Activated CD4-positive, CD25-positive, alpha-beta regulatory T cell treated with anti-CD3 and anti-CD28 coated beads, Interleukin-2, amount 50 U/mL, for 24 hours (primary cell): ENCODE results near the gene CCNY.

ENCODE experiments used
- ATAC-seq, 2 donors: fragments of 150-1000 bp; cut with Tn5 transposase; one replicate each; pipeline ENCODE4 v1.10.0; 2021; ENCODE audit warnings: mild to moderate bottlenecking in 1 of 2, moderate library complexity in 1 of 2

Gene CCNY

GRCh38 chr10:35356725-35357092, 20.4 kb downstream of the CCNY start:
- ATAC-seq: no peak

GRCh38 chr10:35359056-35359455, 22.7 kb downstream of the CCNY start:
- no peak for ATAC-seq

DNA sequence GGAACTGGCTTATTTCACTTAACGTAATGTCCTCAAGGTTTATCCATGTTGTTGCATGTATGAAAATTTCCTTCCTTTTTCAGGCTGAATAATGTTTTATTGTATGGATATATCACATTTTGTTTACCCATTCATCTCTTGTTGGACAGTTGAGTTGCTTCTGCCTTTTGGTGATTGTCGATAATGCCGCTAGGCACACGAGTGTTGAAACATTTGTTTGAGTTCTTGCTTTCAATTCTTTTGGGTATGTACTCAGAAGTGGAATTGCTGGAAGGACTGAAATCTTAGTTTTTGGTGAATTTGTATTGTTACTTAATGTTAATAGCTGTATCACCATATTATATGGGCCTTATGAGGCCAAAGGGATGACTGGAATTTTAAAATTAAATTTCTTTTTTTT, 23.6 kb downstream of the CCNY start:
- ATAC-seq: no peak

DNA sequence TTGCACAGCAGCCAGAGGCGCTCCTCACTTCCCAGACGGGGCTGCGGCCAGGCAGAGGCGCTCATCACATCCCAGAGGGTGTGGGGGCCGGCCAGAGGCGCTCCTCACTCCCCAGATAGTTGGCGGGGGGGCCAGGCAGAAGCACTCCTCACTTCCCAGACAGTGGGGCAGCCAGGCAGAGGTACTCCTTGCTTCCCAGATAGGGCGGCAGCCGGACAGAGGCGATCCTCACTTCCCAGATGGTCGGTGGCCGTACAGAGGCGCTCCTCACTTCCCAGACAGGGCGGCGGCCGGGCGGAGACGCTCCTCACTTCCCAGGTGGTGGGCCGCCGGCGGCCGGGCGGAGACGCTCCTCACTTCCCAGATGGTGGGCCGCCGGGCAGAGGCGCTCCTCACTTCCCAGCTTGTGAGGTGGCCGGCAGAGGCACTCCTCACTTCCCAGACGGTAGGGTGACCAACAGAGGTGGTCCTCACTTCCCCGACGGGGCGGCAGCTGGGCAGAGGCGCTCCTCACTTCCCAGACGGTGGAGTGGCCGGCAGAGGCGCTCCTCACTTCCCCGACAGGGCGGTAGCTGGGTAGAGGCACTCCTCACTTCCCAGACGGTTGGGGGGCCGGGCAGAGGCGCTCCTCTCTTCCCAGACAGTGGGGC, 26.5 kb downstream of the CCNY start:
- ATAC-seq: no peak

DNA sequence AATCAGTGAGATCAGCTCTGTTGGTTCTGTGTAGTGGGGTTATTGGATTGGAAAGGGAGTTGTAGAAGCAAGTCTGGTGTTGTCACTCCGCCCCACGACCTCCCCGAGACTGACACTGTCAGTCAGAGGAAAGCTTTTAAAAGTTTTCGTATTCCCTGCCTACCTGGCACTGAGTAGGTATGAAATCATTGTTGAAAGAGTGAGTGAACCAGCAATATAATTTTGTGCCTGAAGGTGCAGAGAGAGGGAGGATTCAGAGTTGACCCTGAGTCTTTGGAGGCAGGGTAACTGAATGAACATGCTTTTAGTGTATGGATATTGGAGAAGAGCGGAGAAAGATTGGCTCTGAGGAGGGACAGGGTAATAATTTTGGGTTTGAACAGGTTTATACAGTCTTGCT, 27.3 kb downstream of the CCNY start:
- ATAC-seq: no peak

- no peak for ATAC-seq
Measured at GRCh38 chr10:35364808-35365207, 28.5 kb downstream of the CCNY start.

- ATAC-seq: no peak
Measured at GRCh38 chr10:35365994-35366393, 29.7 kb downstream of the CCNY start.

- ATAC-seq: no peak
Measured at GRCh38 chr10:35367107-35367859, 31.0 kb downstream of the CCNY start.

DNA sequence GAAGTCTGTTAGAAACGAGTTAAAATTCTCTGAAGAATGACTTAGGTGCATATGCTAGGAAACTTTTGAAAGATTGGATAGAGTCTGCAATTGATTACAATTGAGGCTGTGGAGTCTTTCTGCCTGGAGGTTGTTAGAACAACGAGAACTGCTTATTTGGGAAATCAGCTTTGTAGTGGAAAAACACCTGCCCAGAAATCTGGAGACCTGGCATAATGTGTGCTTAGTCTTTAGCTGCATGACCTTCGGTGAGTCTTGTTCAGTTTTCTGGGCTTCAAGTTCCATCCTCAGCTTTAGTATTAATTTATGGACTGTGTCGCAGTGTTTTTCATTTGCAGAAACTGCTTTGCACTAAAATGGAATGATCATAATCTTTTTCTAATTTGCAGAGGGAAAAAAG, 31.7 kb downstream of the CCNY start:
- ATAC-seq: no peak

DNA sequence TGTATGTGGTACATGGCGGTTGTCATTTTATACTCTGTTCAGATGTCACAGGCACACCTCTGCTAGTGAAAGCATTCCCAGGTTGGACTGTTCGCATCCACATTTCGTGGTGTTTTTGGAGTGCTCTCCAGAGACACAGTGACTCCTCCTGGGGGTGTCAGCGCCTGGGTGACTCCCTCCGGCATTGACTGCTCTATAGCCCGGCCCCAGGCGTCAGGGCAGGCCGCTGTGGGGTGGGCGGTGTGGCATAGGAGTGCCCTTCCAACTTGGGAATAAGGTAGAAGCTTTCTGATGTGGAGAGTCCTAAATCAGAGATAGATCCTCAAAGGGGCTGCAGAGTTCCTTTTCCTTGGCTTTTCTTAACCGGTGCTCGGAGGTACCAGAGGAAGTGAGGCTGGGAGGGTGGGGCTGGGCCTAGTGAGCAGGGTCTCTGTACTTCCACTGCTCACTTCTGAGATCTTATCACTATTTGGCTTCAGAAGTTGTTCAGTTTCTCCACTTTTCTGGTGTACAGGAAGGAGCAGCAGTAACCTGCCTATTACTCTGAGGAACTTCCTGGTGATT, 32.3 kb downstream of the CCNY start:
- ATAC-seq: no peak

DNA sequence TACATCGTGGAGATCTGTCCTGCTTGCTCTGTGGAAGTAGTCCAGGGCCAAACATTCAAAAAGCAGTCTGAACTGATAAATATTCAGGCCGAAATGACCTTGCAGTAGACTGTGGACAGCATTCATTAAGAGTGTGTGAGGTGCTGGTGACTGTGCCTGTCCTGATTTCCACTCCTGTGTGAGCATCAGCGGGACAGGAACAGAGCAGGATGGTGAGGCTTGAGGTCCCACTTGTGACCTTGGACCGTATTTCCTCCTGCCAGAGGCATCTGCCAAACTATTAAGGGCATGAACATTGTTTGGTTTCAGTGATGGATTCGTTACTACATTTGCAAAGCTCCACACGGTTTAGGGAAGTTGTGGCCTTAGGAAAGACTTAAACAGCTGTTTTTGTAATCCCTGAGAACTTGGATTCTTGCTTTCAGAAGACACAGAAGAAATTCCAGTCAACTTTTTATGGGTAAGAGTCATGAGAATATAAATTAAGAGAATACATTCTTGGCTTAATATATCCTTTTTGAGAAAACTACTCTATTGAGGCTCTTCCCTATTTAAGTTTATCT, 32.8 kb downstream of the CCNY start:
- ATAC-seq: no peak

- no peak for ATAC-seq
Measured at GRCh38 chr10:35371731-35372130, 35.4 kb downstream of the CCNY start.

GRCh38 chr10:35372329-35372728, 36.0 kb downstream of the CCNY start:
- ATAC-seq: no peak

DNA sequence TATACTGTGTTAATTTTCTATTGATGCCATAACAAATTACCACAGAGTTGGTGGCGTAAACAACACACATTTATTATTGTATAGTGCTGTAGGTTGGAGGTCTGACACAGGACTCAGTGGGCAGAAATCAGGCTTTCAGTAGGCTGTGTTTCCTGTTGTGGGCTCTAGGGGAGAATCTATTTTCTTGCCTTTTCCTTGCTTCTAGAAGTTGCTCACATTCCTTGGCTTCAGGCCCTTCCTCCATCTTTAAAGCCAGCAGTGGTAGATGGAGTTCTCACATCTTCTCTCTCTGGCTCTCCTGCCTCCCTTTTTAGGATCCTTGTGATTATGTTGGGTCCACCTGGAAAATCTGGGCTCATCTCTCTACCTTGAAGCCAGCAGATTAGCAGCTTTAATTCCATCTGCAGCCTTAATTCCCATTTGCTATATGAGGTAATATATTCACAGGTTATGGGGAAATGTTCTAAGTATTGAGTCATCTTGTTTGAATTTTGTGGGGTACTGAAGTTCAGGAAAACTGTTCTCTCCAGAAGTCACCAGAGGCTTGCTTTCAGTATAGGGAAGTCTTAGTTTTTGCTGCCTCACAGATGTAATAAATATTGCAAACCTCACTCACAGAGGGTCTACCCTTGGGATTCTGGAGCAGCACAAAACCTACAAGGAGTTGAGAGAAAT, 38.9 kb downstream of the CCNY start:
- ATAC-seq: no peak

GRCh38 chr10:35377050-35377728, 40.9 kb downstream of the CCNY start:
- peak; percentile 74 to 84 for ATAC-seq

- ATAC-seq: peak in 1 of 2 donors; percentile 25
Measured at GRCh38 chr10:35378541-35379210, 42.4 kb downstream of the CCNY start.

GRCh38 chr10:35379226-35380137, 43.2 kb downstream of the CCNY start:
- ATAC-seq: peak in 1 of 2 donors; percentile 11

GRCh38 chr10:35382096-35382495, 45.8 kb downstream of the CCNY start:
- no peak for ATAC-seq

DNA sequence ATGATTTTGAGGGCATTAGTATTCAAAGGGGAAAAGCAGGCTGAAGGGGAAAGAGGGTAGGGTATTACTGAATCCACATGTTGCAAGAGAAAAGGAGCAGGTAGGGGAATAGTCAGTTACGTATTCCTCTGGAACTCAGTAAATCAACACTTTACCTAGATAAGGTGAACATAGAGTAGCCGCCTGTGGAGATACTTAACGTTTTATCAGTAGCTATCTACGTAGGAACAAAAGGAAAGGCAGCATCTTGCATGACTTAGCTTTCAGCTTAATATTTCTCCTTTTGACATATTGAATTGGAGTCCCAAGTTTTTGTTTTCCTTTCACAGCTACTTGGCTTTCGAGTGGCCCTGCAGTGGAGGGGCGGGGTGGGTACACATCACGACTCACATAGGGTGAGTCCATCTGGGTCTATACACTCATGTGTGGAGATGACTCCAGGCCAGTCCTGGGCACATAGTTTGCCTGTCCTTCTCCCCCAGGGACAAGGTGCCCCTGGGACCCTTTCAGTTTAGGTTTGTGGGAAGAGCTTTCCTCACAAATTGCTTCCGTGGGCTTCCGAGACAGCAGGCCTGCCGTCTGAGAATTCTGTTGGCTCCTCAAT, 48.1 kb downstream of the CCNY start:
- ATAC-seq: no peak

DNA sequence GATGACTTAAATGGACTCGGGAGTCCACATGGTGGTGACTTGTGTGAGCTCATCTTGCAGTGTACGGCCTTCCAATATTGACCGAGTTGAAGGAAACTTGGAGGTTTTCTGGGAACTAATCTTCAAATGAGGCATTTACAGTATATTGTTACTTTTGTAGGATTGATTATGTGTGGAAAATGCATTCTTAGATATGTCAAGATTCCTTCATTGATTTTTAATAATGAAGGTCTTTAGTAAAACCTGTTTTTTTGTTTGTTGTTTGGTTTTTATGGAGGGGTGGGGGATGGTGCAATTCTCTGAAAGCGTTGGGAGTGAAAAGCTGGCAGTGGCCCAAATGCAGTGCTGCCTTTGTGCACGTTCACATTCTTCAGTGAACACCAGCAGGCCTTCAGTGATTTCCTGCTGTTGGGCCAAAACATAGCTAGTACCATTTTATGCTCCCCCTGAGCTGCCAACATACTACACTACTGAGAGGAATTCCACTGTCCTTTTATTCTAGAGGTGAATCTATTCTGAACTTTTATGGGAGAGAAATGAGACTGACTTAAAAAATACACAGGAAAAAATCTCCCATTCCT, 50.4 kb downstream of the CCNY start:
- no peak for ATAC-seq
